ENCODE results near the gene BCAS1. TPM values are rescaled to one million over a fixed set of nuclear protein-coding genes. Genes with fewer than 3 reads are reported as not detected.

The BCAS1 gene
- total RNA-seq, 4 donors from 2014 or later: 0.29 to 0.83 TPM; not detected in 2

DNA sequence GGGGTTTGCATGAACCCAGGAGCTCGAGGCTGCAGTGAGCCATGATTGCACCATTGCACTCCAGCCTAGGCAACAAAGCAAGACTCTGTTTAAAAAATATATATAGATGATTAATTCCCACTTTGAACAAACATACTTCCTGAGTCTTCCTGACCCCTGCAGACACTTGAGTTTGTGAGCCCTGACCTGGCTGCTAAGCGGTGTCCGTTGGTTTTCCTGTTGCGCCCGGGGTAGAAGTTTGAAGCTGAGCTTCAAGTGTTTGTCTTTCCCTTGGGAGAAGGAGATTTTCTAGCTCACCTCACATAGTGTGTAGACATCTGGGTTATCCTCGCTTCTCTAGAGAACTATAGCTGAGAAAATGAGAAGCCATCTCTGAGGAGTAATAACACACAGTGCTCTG lies 11.7 kb upstream of the BCAS1 start:
- Histone ChIP-seq H3K4me1 (no peaks in the 10 kb centered on the region), H3K27ac (no peak overlapping the region), H3K9me3 (no peaks in the 10 kb centered on the region), H3K4me3 (no peak overlapping the region), H3K27me3 (no peaks in the 10 kb centered on the region), H3K36me3 (no peaks in the 10 kb centered on the region)
- DNase-seq: no peak
- intact Hi-C loops (cut with DNase I; ENCODE audit: low total_unique reads): no loop called here
- no peak for TF ChIP-seq POLR2A (IDR thresholded peaks at IDR 0.05)
- TF ChIP-seq, protein P1, sequence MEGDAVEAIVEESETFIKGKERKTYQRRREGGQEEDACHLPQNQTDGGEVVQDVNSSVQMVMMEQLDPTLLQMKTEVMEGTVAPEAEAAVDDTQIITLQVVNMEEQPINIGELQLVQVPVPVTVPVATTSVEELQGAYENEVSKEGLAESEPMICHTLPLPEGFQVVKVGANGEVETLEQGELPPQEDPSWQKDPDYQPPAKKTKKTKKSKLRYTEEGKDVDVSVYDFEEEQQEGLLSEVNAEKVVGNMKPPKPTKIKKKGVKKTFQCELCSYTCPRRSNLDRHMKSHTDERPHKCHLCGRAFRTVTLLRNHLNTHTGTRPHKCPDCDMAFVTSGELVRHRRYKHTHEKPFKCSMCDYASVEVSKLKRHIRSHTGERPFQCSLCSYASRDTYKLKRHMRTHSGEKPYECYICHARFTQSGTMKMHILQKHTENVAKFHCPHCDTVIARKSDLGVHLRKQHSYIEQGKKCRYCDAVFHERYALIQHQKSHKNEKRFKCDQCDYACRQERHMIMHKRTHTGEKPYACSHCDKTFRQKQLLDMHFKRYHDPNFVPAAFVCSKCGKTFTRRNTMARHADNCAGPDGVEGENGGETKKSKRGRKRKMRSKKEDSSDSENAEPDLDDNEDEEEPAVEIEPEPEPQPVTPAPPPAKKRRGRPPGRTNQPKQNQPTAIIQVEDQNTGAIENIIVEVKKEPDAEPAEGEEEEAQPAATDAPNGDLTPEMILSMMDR (IDR thresholded peaks at IDR 0.05): no peak

GRCh38 chr20:54079652-54080051 lies 9.3 kb upstream of the BCAS1 start:
- no peak for TF ChIP-seq POLR2A (IDR thresholded peaks at IDR 0.05)
- TF ChIP-seq, protein P1 (IDR thresholded peaks at IDR 0.05): no peak
- H3K27ac ChIP-seq: no peak overlapping the region
- DNase-seq: no peak
- intact Hi-C loops (cut with DNase I; ENCODE audit: low total_unique reads): no loop called here
- H3K4me1 ChIP-seq: no peaks in the 10 kb centered on the region
- no peaks in the 10 kb centered on the region for H3K27me3 ChIP-seq
- H3K4me3 ChIP-seq: no peak overlapping the region
- H3K36me3 ChIP-seq: no peaks in the 10 kb centered on the region
- no peaks in the 10 kb centered on the region for H3K9me3 ChIP-seq

DNA sequence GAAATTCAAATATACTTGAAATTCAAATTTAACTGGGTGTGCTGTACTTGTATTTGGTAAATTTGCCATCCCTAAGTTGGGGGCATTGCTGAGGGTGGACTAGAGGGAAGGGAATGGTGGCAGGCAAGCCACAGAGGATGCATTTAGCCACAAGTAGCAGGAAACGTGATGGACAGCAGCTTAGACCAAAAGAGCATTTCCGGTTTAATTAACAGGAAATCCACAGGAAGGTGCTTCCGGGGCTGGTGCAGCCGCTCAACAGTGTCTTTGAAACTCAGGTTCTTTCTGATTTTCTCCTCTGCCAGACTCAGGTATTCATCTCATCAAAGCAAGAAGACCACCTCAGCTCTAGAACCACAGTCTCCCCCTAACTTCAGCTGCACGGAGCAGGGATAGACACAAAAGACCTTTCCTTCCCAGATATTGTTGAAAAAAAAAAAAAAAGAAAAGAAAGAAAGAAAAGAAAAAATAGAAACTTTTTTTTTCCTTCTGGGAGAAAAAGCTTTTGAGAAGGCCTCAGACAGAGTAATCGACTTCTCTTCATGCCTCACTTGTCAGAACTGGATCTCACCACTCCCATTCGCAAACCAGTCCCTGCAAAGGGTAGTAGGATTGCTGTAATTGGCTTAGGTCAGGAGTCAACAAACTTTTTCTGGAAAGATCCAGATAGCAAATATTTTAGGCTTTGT lies 8.0 kb upstream of the BCAS1 start:
- intact Hi-C loops (cut with DNase I; ENCODE audit: low total_unique reads): no loop called here
- no peak for DNase-seq
- TF ChIP-seq, protein P1 (IDR thresholded peaks at IDR 0.05): no peak
- no peak for TF ChIP-seq POLR2A (IDR thresholded peaks at IDR 0.05)
- Histone ChIP-seq H3K27ac (no peak overlapping the region), H3K4me1 (no peaks in the 10 kb centered on the region), H3K4me3 (no peak overlapping the region), H3K36me3 (no peaks in the 10 kb centered on the region), H3K9me3 (no peaks in the 10 kb centered on the region), H3K27me3 (no peaks in the 10 kb centered on the region)

GRCh38 chr20:54076259-54076658 lies 5.9 kb upstream of the BCAS1 start:
- no peak overlapping the region for H3K4me3 ChIP-seq
- H3K27ac ChIP-seq: no peak overlapping the region
- H3K36me3 ChIP-seq: no peaks in the 10 kb centered on the region
- TF ChIP-seq POLR2A (IDR thresholded peaks at IDR 0.05): no peak
- TF ChIP-seq, protein P1 (IDR thresholded peaks at IDR 0.05): no peak
- intact Hi-C loops (cut with DNase I; ENCODE audit: low total_unique reads): no loop called here
- H3K27me3 ChIP-seq: no peaks in the 10 kb centered on the region
- H3K9me3 ChIP-seq: no peaks in the 10 kb centered on the region
- no peaks in the 10 kb centered on the region for H3K4me1 ChIP-seq
- no peak for DNase-seq

GRCh38 chr20:54075322-54075721 lies 4.9 kb upstream of the BCAS1 start:
- no peaks in the 10 kb centered on the region for H3K36me3 ChIP-seq
- no peaks in the 10 kb centered on the region for H3K4me1 ChIP-seq
- TF ChIP-seq, protein P1 (IDR thresholded peaks at IDR 0.05): no peak
- TF ChIP-seq POLR2A (IDR thresholded peaks at IDR 0.05): no peak
- no peak for DNase-seq
- intact Hi-C loops (cut with DNase I; ENCODE audit: low total_unique reads): no loop called here
- H3K9me3 ChIP-seq: no peaks in the 10 kb centered on the region
- no peaks in the 10 kb centered on the region for H3K27me3 ChIP-seq
- H3K4me3 ChIP-seq: no peak overlapping the region
- no peak overlapping the region for H3K27ac ChIP-seq
